NB4 (cell line): ENCODE data around the gene IPO8.

Source experiments
- CTCF ChIP-seq: IDR thresholded peaks from one replicate; pipeline ENCODE4 v1.5.1; 2012; ENCODE audit warnings: low read depth, low read length
- TF ChIP-seq, protein P1 (sequence below): IDR thresholded peaks from 2 replicates; pipeline ENCODE4 v1.6.1; 2011; ENCODE audit warnings: low read depth, low read length

- no peak for TF ChIP-seq CTCF
- TF ChIP-seq, protein P1, sequence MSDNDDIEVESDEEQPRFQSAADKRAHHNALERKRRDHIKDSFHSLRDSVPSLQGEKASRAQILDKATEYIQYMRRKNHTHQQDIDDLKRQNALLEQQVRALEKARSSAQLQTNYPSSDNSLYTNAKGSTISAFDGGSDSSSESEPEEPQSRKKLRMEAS: no peak
These were observed 101.2 kb downstream of the IPO8 start for GRCh38 chr12:30594509-30594908.
